Astrocyte (in vitro differentiated cells and primary cell): ENCODE measurements around the gene PPP2R5A.

Experiments used
- EZH2 ChIP-seq: IDR thresholded peaks from 2 replicates; pipeline ENCODE4 v1.6.1; 2012; ENCODE audit warnings: mild to moderate bottlenecking, low read length, inconsistent platforms; ENCODE audit not compliant: insufficient read depth
- TF ChIP-seq, protein P1 (sequence below): IDR thresholded peaks from 2 replicates; pipeline ENCODE4 v1.5.1; 2011; ENCODE audit warnings: low read depth, mild to moderate bottlenecking, inconsistent platforms, low read length, moderate library complexity; ENCODE audit not compliant: insufficient read depth

DNA sequence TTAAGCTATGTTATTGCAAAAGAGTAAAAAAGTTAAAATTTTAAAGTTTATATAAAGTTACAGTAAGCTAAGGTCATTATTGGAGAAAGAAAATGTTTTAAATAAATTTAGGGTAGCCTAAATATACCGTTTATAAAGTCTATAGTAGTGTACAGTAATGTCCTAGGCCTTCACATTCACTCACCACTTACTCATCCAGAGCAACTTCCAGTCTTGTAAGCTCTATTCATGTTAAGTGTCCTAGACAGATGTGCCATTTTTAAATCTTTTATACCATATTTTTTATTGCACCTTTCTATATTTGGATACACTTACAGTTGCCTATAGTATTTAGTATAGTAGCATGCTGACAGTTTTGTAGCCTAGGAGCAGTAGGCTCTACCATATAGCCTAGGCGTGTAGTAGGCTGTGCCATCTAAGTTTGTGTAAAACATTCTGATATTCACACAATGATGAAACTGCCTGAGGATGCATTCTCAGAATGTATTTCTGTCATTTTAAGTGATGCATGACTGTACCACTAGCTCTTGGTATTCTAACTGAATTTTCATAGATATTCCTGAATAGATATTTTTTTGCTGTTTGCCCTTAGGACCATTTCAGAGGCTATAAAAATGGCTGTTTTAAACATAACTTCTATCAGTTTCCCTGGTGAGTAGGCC lies 26.8 kb downstream of the PPP2R5A start:
- TF ChIP-seq, protein P1, sequence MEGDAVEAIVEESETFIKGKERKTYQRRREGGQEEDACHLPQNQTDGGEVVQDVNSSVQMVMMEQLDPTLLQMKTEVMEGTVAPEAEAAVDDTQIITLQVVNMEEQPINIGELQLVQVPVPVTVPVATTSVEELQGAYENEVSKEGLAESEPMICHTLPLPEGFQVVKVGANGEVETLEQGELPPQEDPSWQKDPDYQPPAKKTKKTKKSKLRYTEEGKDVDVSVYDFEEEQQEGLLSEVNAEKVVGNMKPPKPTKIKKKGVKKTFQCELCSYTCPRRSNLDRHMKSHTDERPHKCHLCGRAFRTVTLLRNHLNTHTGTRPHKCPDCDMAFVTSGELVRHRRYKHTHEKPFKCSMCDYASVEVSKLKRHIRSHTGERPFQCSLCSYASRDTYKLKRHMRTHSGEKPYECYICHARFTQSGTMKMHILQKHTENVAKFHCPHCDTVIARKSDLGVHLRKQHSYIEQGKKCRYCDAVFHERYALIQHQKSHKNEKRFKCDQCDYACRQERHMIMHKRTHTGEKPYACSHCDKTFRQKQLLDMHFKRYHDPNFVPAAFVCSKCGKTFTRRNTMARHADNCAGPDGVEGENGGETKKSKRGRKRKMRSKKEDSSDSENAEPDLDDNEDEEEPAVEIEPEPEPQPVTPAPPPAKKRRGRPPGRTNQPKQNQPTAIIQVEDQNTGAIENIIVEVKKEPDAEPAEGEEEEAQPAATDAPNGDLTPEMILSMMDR = no peak
- no peak for TF ChIP-seq EZH2
